Measurements from ENCODE around the gene LAYN. TPM values are rescaled to one million over a fixed set of nuclear protein-coding genes. Genes with fewer than 3 reads are reported as not detected.

Gene LAYN
- total RNA-seq, 1 donor, result 81.8 TPM

DNA sequence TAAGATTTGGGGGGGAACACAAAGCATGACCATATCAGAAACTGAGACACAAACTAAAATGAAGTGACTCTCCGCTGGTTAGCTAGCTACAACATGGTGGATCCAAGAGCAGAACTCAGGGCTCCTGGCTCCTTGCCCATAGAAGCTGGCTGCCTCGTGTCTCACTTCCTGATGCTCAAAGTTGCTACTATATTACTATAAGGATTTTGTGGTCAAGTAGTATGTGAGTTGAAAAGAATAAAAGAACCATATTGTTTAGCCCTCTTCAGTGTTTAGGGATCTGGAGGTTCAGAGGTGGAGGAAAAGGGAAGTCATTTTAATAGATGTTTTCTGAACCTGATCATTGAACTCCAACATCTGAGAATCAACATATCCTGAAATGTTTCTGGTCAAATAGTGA is 44.9 kb downstream of the LAYN start:
- Histone ChIP-seq H3K9me3 (ENCODE audit: low read depth, low read length) (no peaks in the 10 kb centered on the region), H3K79me2 (ENCODE audit: insufficient read depth, low read length) (no peaks in the 10 kb centered on the region), H4K20me1 (ENCODE audit: insufficient read depth, low read length) (no peaks in the 10 kb centered on the region), H2AFZ (ENCODE audit: low read length) (peak overlapping the region; percentile 58), H3K36me3 (ENCODE audit: insufficient read depth, low read length) (no peaks in the 10 kb centered on the region), H3K4me3 (ENCODE audit: insufficient read depth, low read length) (no peak overlapping the region), H3K27me3 (ENCODE audit: insufficient read depth, low read length) (no peaks in the 10 kb centered on the region), H3K4me1 (ENCODE audit: insufficient read depth, low read length) (peaks cover 4% of the 10 kb centered on the region), H3K4me2 (ENCODE audit: insufficient read depth, low read length) (no peak overlapping the region), H3K27ac (ENCODE audit: low read depth, low read length) (peak overlapping the region; percentile 2)
- TF ChIP-seq, protein P1, sequence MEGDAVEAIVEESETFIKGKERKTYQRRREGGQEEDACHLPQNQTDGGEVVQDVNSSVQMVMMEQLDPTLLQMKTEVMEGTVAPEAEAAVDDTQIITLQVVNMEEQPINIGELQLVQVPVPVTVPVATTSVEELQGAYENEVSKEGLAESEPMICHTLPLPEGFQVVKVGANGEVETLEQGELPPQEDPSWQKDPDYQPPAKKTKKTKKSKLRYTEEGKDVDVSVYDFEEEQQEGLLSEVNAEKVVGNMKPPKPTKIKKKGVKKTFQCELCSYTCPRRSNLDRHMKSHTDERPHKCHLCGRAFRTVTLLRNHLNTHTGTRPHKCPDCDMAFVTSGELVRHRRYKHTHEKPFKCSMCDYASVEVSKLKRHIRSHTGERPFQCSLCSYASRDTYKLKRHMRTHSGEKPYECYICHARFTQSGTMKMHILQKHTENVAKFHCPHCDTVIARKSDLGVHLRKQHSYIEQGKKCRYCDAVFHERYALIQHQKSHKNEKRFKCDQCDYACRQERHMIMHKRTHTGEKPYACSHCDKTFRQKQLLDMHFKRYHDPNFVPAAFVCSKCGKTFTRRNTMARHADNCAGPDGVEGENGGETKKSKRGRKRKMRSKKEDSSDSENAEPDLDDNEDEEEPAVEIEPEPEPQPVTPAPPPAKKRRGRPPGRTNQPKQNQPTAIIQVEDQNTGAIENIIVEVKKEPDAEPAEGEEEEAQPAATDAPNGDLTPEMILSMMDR (IDR thresholded peaks at IDR 0.05; ENCODE audit: extremely low read depth, low read depth, low read length), result no peak
- no peak for DNase-seq (ENCODE audit: insufficient read length, low spot score, missing footprints)

DNA sequence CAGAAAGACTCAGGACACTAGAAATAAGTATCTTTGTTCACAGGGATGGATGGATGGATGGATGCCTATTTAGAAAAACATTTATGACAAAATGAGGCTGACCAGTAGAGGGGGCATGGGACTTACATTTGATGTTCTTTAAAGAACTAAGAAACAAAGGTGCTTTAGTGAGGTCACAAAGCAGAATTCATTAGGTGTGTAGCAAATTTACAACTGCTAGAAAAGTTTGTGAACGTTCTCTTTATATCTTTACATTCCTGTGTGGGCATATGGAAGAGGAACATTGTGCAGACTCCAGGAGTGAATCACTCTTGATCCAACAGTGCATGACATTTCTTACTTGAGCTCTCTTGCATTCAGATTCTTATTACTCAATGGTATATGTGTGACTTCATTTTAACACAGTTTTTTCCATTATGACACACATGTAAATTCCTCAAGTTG is 45.9 kb downstream of the LAYN start:
- Histone ChIP-seq H3K36me3 (ENCODE audit: insufficient read depth, low read length) (no peaks in the 10 kb centered on the region), H3K9me3 (ENCODE audit: low read depth, low read length) (no peaks in the 10 kb centered on the region), H2AFZ (ENCODE audit: low read length) (no peak overlapping the region), H3K27ac (ENCODE audit: low read depth, low read length) (peak overlapping the region; percentile 37), H3K4me1 (ENCODE audit: insufficient read depth, low read length) (peaks cover 4% of the 10 kb centered on the region), H3K27me3 (ENCODE audit: insufficient read depth, low read length) (no peaks in the 10 kb centered on the region), H4K20me1 (ENCODE audit: insufficient read depth, low read length) (no peaks in the 10 kb centered on the region), H3K4me3 (ENCODE audit: insufficient read depth, low read length) (no peak overlapping the region), H3K4me2 (ENCODE audit: insufficient read depth, low read length) (no peak overlapping the region), H3K79me2 (ENCODE audit: insufficient read depth, low read length) (no peaks in the 10 kb centered on the region)
- TF ChIP-seq, protein P1 (IDR thresholded peaks at IDR 0.05; ENCODE audit: extremely low read depth, low read depth, low read length), result peak; percentile 68
- DNase-seq (ENCODE audit: insufficient read length, low spot score, missing footprints), result no peak

DNA sequence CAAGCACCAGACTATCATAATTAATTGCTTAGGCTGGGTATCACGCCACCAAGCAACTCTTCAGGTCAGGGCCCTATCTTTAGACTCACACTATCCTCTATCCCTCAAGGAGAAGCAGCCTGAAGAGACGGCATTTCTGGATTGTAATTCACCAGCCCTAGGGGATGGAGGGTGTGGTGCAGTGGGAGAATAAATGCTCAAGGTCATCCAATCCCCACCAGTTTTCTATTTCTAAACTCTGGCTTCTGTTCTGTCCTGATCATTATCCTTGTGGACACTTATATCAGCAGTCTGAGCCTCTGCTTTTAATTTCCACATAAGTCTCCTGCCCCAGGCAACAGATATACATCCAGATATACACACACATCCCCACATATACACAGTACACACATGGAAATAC is 48.6 kb downstream of the LAYN start:
- H3K79me2 ChIP-seq (ENCODE audit: insufficient read depth, low read length), result no peaks in the 10 kb centered on the region
- DNase-seq (ENCODE audit: insufficient read length, low spot score, missing footprints), result no peak
- H3K4me3 ChIP-seq (ENCODE audit: insufficient read depth, low read length), result no peak overlapping the region
- TF ChIP-seq, protein P1 (IDR thresholded peaks at IDR 0.05; ENCODE audit: extremely low read depth, low read depth, low read length), result no peak
- no peaks in the 10 kb centered on the region for H3K36me3 ChIP-seq (ENCODE audit: insufficient read depth, low read length)
- H3K4me2 ChIP-seq (ENCODE audit: insufficient read depth, low read length), result no peak overlapping the region
- no peaks in the 10 kb centered on the region for H3K27me3 ChIP-seq (ENCODE audit: insufficient read depth, low read length)
- H3K27ac ChIP-seq (ENCODE audit: low read depth, low read length), result no peak overlapping the region
- H4K20me1 ChIP-seq (ENCODE audit: insufficient read depth, low read length), result no peaks in the 10 kb centered on the region
- H2AFZ ChIP-seq (ENCODE audit: low read length), result peak overlapping the region; percentile 16
- H3K4me1 ChIP-seq (ENCODE audit: insufficient read depth, low read length), result peaks cover 4% of the 10 kb centered on the region
- no peaks in the 10 kb centered on the region for H3K9me3 ChIP-seq (ENCODE audit: low read depth, low read length)

DNA sequence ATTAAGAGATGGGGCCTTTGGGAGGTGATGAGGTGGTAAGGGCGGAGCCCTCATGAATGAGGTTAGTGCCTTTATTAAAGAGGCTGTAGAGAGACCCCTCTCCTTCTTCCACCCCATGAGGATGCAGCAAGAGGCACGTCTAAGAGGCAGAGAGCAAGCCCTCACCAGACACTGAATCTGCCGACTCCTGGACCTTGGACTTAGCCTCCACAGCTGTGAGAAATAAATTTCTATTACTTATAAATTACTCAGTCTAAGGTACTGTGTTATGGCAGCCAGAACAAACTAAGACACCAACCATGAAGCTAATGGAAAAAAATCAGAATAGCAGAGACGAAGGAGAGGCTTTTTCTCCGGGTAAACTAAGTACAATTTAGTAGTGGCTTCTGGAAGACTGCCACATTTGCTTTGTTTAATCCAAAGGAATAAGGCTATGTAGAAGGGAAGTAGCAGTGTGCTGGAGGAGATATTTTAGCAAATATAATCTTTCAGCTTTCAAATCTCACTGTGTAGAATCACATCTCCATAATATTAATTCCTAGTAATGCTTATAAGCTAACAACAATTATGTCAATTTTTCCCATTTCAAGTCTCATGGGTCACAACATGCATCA is 49.5 kb downstream of the LAYN start:
- TF ChIP-seq, protein P1 (IDR thresholded peaks at IDR 0.05; ENCODE audit: extremely low read depth, low read depth, low read length), result no peak
- Histone ChIP-seq H3K4me2 (ENCODE audit: insufficient read depth, low read length) (no peak overlapping the region), H2AFZ (ENCODE audit: low read length) (no peak overlapping the region), H3K27me3 (ENCODE audit: insufficient read depth, low read length) (no peaks in the 10 kb centered on the region), H4K20me1 (ENCODE audit: insufficient read depth, low read length) (no peaks in the 10 kb centered on the region), H3K9me3 (ENCODE audit: low read depth, low read length) (no peaks in the 10 kb centered on the region), H3K27ac (ENCODE audit: low read depth, low read length) (no peak overlapping the region), H3K36me3 (ENCODE audit: insufficient read depth, low read length) (no peaks in the 10 kb centered on the region), H3K4me1 (ENCODE audit: insufficient read depth, low read length) (peaks cover 4% of the 10 kb centered on the region), H3K79me2 (ENCODE audit: insufficient read depth, low read length) (no peaks in the 10 kb centered on the region), H3K4me3 (ENCODE audit: insufficient read depth, low read length) (no peak overlapping the region)
- no peak for DNase-seq (ENCODE audit: insufficient read length, low spot score, missing footprints)
